Gastrocnemius medialis (tissue), 4 donors: ENCODE results near the gene MAST4. TPM values are rescaled to one million over a fixed set of nuclear protein-coding genes. Genes with fewer than 3 reads are reported as not detected.

Experiments
- ATAC-seq, 2 donors: fragments of 150-250 bp; one replicate each; pipeline ENCODE4 v1.9.1; 2016
- DNase-seq, 2 donors: peaks; one replicate each; pipeline ENCODE4 v3.0.0-alpha.2; 2019
- H3K27ac ChIP-seq, 4 donors: fragments of 200-600 bp; sonication (generic); 1 replicate in 1 of 4; 2 replicates in 3 of 4; pipeline ENCODE4 v1.5.1; 2016 to 2018; ENCODE audit warnings: mild to moderate bottlenecking in 2 of 4, moderate library complexity in 1 of 4
- H3K27me3 ChIP-seq, 3 donors: fragments of 200-600 bp; sonication (generic) in 2 of 3; 1 replicate in 1 of 3; 2 replicates in 2 of 3; pipeline versions ENCODE4 v1.5.1 to v1.6.0; 2016 to 2019; ENCODE audit warnings: mild to moderate bottlenecking in 1 of 3, moderate library complexity in 1 of 3
- H3K36me3 ChIP-seq, 2 donors: fragments of 200-600 bp; sonication (generic) in 1 of 2; one replicate each; pipeline ENCODE4 v1.5.1; 2017 to 2018
- H3K4me1 ChIP-seq, 2 donors: fragments of 200-600 bp; sonication (generic) in 1 of 2; one replicate each; pipeline ENCODE4 v1.5.1; 2016 to 2017; ENCODE audit warnings: mild to moderate bottlenecking in 2 of 2
- H3K4me3 ChIP-seq, 4 donors: fragments of 200-600 bp; sonication (generic) in 3 of 4; 1 replicate in 1 of 4; 2 replicates in 3 of 4; pipeline ENCODE4 v1.5.1; 2016 to 2019; ENCODE audit warnings: mild to moderate bottlenecking in 2 of 4
- H3K9me3 ChIP-seq, 3 donors: fragments of 200-600 bp; sonication (generic) in 2 of 3; 1 replicate in 1 of 3; 2 replicates in 2 of 3; pipeline ENCODE4 v1.5.1; 2016 to 2019
- CTCF ChIP-seq, 5 experiments: fragments of 450-650 bp in 3 of 5; fragments of 200-600 bp in 2 of 5; sonication (generic) in 2 of 5; IDR thresholded peaks in 4 of 5; conservative IDR thresholded peaks in 1 of 5; 1 replicate in 4 of 5; 2 replicates in 1 of 5; pipeline ENCODE4 v1.5.1; 2016 to 2019; ENCODE audit warnings: antibody characterized with exemption in 5 of 5, mild to moderate bottlenecking in 3 of 5, moderate library complexity in 3 of 5
- POLR2A ChIP-seq, 2 donors: fragments of 450-650 bp; IDR thresholded peaks; one replicate each; pipeline ENCODE4 v1.6.1; 2017; ENCODE audit warnings: antibody characterized with exemption in 2 of 2, mild to moderate bottlenecking in 2 of 2, moderate library complexity in 2 of 2
- in situ Hi-C, 4 donors: fragments of 200-750 bp; cut with MboI; loops; one replicate each; pipeline versions ENCODE4 v1.15.0 to v1.8.0; 2017; ENCODE audit warnings: low sequenced_read_pairs in 4 of 4
- intact Hi-C: fragments of 100-400 bp; cut with DNase I; formaldehyde crosslinking; loops from one replicate; pipeline ENCODE4 v1.15.1; 2023; ENCODE audit warnings: low total_unique reads
- total RNA-seq, 4 donors: library from RNA; depleted of rRNA; stranded (reverse); fragments of >200 nt; gene quantifications; one replicate each; pipeline versions ENCODE4 v1.1.0 to v1.2.3, GENCODE V29; 2016

Gene MAST4
- total RNA-seq, 4 donors from 2014 or later, result 24.1 to 42.0 (median 38.5) TPM

GRCh38 chr5:67066815-67067214 lies 470.6 kb downstream of the MAST4 start:
- H3K4me1 ChIP-seq, result peaks cover 16 to 22% of the 10 kb centered on the region in 2 donors
- H3K27ac ChIP-seq, result peak overlapping the region in 2 of 4 donors; percentile 0 to 9
- TF ChIP-seq POLR2A (IDR thresholded peaks at IDR 0.05) (no peak), CTCF (IDR thresholded peaks at IDR 0.05 in 4 of 5, conservative IDR thresholded peaks at IDR 0.05 in 1 of 5) (no peak)
- DNase-seq, result no peak
- H3K4me3 ChIP-seq, result no peak overlapping the region
- H3K36me3 ChIP-seq, result no peaks in the 10 kb centered on the region
- H3K27me3 ChIP-seq, result no peaks in the 10 kb centered on the region
- no peak for ATAC-seq
- no peaks in the 10 kb centered on the region for H3K9me3 ChIP-seq
- in situ Hi-C loops (no loop called here), intact Hi-C loops (no loop called here)

GRCh38 chr5:67073045-67073680 lies 477.0 kb downstream of the MAST4 start:
- peaks cover 4 to 7% of the 10 kb centered on the region in 2 donors for H3K4me1 ChIP-seq
- TF ChIP-seq CTCF (IDR thresholded peaks at IDR 0.05 in 4 of 5, conservative IDR thresholded peaks at IDR 0.05 in 1 of 5), result no peak
- no peak for TF ChIP-seq POLR2A (IDR thresholded peaks at IDR 0.05)
- H3K9me3 ChIP-seq, result no peaks in the 10 kb centered on the region
- ATAC-seq (no peak), DNase-seq (no peak)
- in situ Hi-C loops, result no loop called here
- no peaks in the 10 kb centered on the region for H3K27me3 ChIP-seq
- intact Hi-C loops, result no loop called here
- no peaks in the 10 kb centered on the region for H3K36me3 ChIP-seq
- H3K4me3 ChIP-seq, result no peak overlapping the region
- no peak overlapping the region for H3K27ac ChIP-seq

GRCh38 chr5:67077296-67077695 lies 481.1 kb downstream of the MAST4 start:
- no peaks in the 10 kb centered on the region for H3K36me3 ChIP-seq
- ATAC-seq (no peak), DNase-seq (no peak)
- H3K4me3 ChIP-seq, result no peak overlapping the region
- in situ Hi-C loops (no loop called here), intact Hi-C loops (loop anchor here (2.0 kb wide), 1 partner anchor 18 kb away; no protein-coding TSS in a partner anchor)
- no peaks in the 10 kb centered on the region for H3K27me3 ChIP-seq
- H3K4me1 ChIP-seq, result no peaks in the 10 kb centered on the region
- no peaks in the 10 kb centered on the region for H3K9me3 ChIP-seq
- TF ChIP-seq CTCF (IDR thresholded peaks at IDR 0.05 in 4 of 5, conservative IDR thresholded peaks at IDR 0.05 in 1 of 5) (no peak), POLR2A (IDR thresholded peaks at IDR 0.05) (no peak)
- no peak overlapping the region for H3K27ac ChIP-seq

GRCh38 chr5:67081261-67081660 lies 485.1 kb downstream of the MAST4 start:
- intact Hi-C loops, result no loop called here
- Histone ChIP-seq H3K36me3 (no peaks in the 10 kb centered on the region), H3K4me3 (no peak overlapping the region), H3K9me3 (no peaks in the 10 kb centered on the region), H3K27me3 (no peaks in the 10 kb centered on the region), H3K27ac (no peak overlapping the region), H3K4me1 (peaks cover 0 to 3% of the 10 kb centered on the region in 2 donors)
- no peak for DNase-seq
- ATAC-seq, result no peak
- no peak for TF ChIP-seq POLR2A (IDR thresholded peaks at IDR 0.05)
- no peak for TF ChIP-seq CTCF (IDR thresholded peaks at IDR 0.05 in 4 of 5, conservative IDR thresholded peaks at IDR 0.05 in 1 of 5)
- in situ Hi-C loops, result no loop called here

GRCh38 chr5:67082941-67083340 lies 486.7 kb downstream of the MAST4 start:
- TF ChIP-seq POLR2A (IDR thresholded peaks at IDR 0.05) (no peak), CTCF (IDR thresholded peaks at IDR 0.05 in 4 of 5, conservative IDR thresholded peaks at IDR 0.05 in 1 of 5) (no peak)
- Histone ChIP-seq H3K27me3 (no peaks in the 10 kb centered on the region), H3K9me3 (no peaks in the 10 kb centered on the region), H3K27ac (no peak overlapping the region), H3K36me3 (no peaks in the 10 kb centered on the region), H3K4me3 (no peak overlapping the region), H3K4me1 (peaks cover 0 to 3% of the 10 kb centered on the region in 2 donors)
- intact Hi-C loops, result no loop called here
- in situ Hi-C loops, result no loop called here
- ATAC-seq (no peak), DNase-seq (no peak)
